Ishikawa (cell line): ENCODE results near the gene ABI3.

Source experiments
- CREB1 ChIP-seq: IDR thresholded peaks from 2 replicates; pipeline ENCODE4 v1.6.1; 2012; ENCODE audit warnings: low read depth
- FOXM1 ChIP-seq: IDR thresholded peaks from 2 replicates; pipeline ENCODE4 v1.6.1; 2012; ENCODE audit warnings: low read depth, borderline replicate concordance
- NFIC ChIP-seq: IDR thresholded peaks from 2 replicates; pipeline ENCODE4 v1.6.1; 2012
- RAD21 ChIP-seq: IDR thresholded peaks from 2 replicates; pipeline ENCODE4 v1.6.1; 2012; ENCODE audit warnings: low read depth
- REST ChIP-seq: IDR thresholded peaks from 2 replicates; pipeline ENCODE4 v1.6.1; 2012; ENCODE audit warnings: low read depth, mild to moderate bottlenecking
- TAF1 ChIP-seq: IDR thresholded peaks from 2 replicates; pipeline ENCODE4 v1.6.1; 2012; ENCODE audit warnings: low read depth, mild to moderate bottlenecking

DNA sequence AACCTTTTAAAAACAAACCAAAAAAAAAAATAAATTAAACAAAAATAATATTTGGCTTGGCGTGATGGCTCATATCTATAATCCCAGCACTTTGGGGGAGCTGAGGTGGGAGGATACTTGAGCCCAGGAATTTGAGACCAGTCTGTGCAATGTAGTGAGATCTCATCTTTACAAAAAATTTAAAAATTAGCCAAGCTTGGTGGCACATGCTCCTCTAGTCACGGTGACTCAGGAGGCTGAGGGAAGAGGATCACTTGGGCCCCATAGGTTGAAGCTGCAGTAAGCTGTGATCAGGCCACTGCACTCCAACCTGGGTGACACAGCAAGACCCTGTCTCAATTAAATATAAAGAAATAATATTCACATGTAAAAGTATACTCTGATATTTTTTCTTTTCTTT lies 12.3 kb upstream of the ABI3 start:
- TF ChIP-seq FOXM1 (no peak), REST (no peak), TAF1 (no peak), RAD21 (no peak), NFIC (no peak), CREB1 (no peak)
